ENCODE results near the gene C1QTNF12. TPM values are rescaled to one million over a fixed set of nuclear protein-coding genes. Genes with fewer than 3 reads are reported as not detected.
"Not testable (repeated sequence)": the region's sequence is repeated elsewhere in the genome, so short reads cannot be mapped to it uniquely, and the experiment has no call there.

C1QTNF12 gene
- total RNA-seq, 8 experiments from 2014 or later: 0.99 to 6.1 (median 1.8) TPM; not detected in 1

GRCh38 chr1:1197551-1198422 lies 48.7 kb downstream of the C1QTNF12 start:
- ATAC-seq (replicated peaks in 6 of 8): no peak

GRCh38 chr1:1197188-1197500 lies 49.4 kb downstream of the C1QTNF12 start:
- Histone ChIP-seq H3K4me3 (no peak overlapping the region), H3K27ac (no peak overlapping the region), H3K4me1 (replicated peaks in 1 of 2) (peaks cover 5 to 10% of the 10 kb centered on the region in 2 donors)
- ATAC-seq (replicated peaks in 6 of 8): no peak
- WGBS, 10 experiments: 60% methylated on average over 1 of the region's 8 CpGs; no CpG with 5 or more reads in 9 of the 10 experiments
- in situ Hi-C loops (cut with MboI; ENCODE audit: low pct_unique_long_range_greater_than_20kb in 2 of 9, low sequenced_read_pairs in 9 of 9, unreplicated experiment in 9 of 9): no loop called here

More at GRCh38 chr1:1197551-1198422, 48.7 kb downstream of the C1QTNF12 start:
- 60 to 98% (median 85%) methylated on average over 2 to 33 of the region's 48 CpGs; no CpG with 5 or more reads in 6 of the 10 experiments for WGBS, 10 experiments
- Histone ChIP-seq H3K27ac (no peak overlapping the region), H3K4me3 (no peak overlapping the region), H3K4me1 (replicated peaks in 1 of 2) (peaks cover 5 to 10% of the 10 kb centered on the region in 2 donors)
- in situ Hi-C loops (cut with MboI; ENCODE audit: low pct_unique_long_range_greater_than_20kb in 2 of 9, low sequenced_read_pairs in 9 of 9, unreplicated experiment in 9 of 9): no loop called here

GRCh38 chr1:1196431-1197187 lies 49.9 kb downstream of the C1QTNF12 start:
- Histone ChIP-seq H3K4me3 (no peak overlapping the region), H3K27ac (no peak overlapping the region), H3K4me1 (replicated peaks in 1 of 2) (peaks cover 5 to 10% of the 10 kb centered on the region in 2 donors)
- ATAC-seq (replicated peaks in 6 of 8): no peak
- in situ Hi-C loops (cut with MboI; ENCODE audit: low pct_unique_long_range_greater_than_20kb in 2 of 9, low sequenced_read_pairs in 9 of 9, unreplicated experiment in 9 of 9): no loop called here
- WGBS, 10 experiments: 64 to 76% (median 70%) methylated on average over 2 to 9 of the region's 13 CpGs; no CpG with 5 or more reads in 5 of the 10 experiments

GRCh38 chr1:1195726-1196125 lies 50.8 kb downstream of the C1QTNF12 start:
- ATAC-seq (replicated peaks in 6 of 8); H3K4me1 ChIP-seq (replicated peaks in 1 of 2); H3K4me3 ChIP-seq; in situ Hi-C loops (cut with MboI; ENCODE audit: low pct_unique_long_range_greater_than_20kb in 2 of 9, low sequenced_read_pairs in 9 of 9, unreplicated experiment in 9 of 9); H3K27ac ChIP-seq: not testable (repeated sequence)
- 20 to 100% (median 83%) methylated on average over 1 to 6 of the region's 6 CpGs; no CpG with 5 or more reads in 1 of the 10 experiments for WGBS, 10 experiments

GRCh38 chr1:1194723-1195122 lies 51.8 kb downstream of the C1QTNF12 start:
- Histone ChIP-seq H3K4me3 (no peak overlapping the region), H3K27ac (no peak overlapping the region), H3K4me1 (replicated peaks in 1 of 2) (no peaks in the 10 kb centered on the region)
- WGBS, 10 experiments: 67 to 89% (median 88%) methylated on average over 1 to 3 of the region's 3 CpGs; no CpG with 5 or more reads in 5 of the 10 experiments
- in situ Hi-C loops (cut with MboI; ENCODE audit: low pct_unique_long_range_greater_than_20kb in 2 of 9, low sequenced_read_pairs in 9 of 9, unreplicated experiment in 9 of 9): no loop called here
- no peak for ATAC-seq (replicated peaks in 6 of 8)

Other genes with a start within 250 kb of the C1QTNF12 start
- 100 to 1,000 TPM in 1 of 8 experiments, 10 to 100 TPM in 4, 1 to 10 TPM in 2, under 1 TPM in 1; 0.45 to 100 (median 43.1) TPM for gene HES4, start 246.6 kb downstream of the C1QTNF12 start, total RNA-seq
- gene ISG15, start 233.2 kb downstream of the C1QTNF12 start, total RNA-seq: 100 to 1,000 TPM in 2 of 8 experiments, 10 to 100 TPM in 6; 18.6 to 398 (median 26.2) TPM
- gene AGRN, start 226.6 kb downstream of the C1QTNF12 start, total RNA-seq: 100 to 1,000 TPM in 1 of 8 experiments, 10 to 100 TPM in 7; 27.0 to 120 (median 64.2) TPM
- gene RNF223, start 172.4 kb downstream of the C1QTNF12 start, total RNA-seq: under 1 TPM in 4 of 8 experiments, not detected in 4; 0.05 to 0.95 (median 0.13) TPM
- 10 to 100 TPM in 3 of 8 experiments, 1 to 10 TPM in 5; 5.8 to 17.9 (median 9.7) TPM for gene C1orf159, start 130.6 kb downstream of the C1QTNF12 start, total RNA-seq
- under 1 TPM in 2 of 8 experiments, not detected in 6; 0.43 to 0.59 TPM for gene TTLL10, start 72.8 kb downstream of the C1QTNF12 start, total RNA-seq
- gene TNFRSF18, start 40.1 kb downstream of the C1QTNF12 start, total RNA-seq: under 1 TPM in 2 of 8 experiments, not detected in 6; 0.24 to 0.49 TPM
- under 1 TPM in 6 of 8 experiments, not detected in 2; 0.18 to 1.00 (median 0.25) TPM for gene TNFRSF4, start 32.6 kb downstream of the C1QTNF12 start, total RNA-seq
- 100 to 1,000 TPM in 3 of 8 experiments, 10 to 100 TPM in 5; 53.9 to 202 (median 76.8) TPM for gene SDF4, start 14.7 kb downstream of the C1QTNF12 start, total RNA-seq
- gene B3GALT6, start 14.5 kb downstream of the C1QTNF12 start, total RNA-seq: 10 to 100 TPM in 7 of 8 experiments, 1 to 10 TPM in 1; 9.7 to 36.9 (median 19.7) TPM
- 10 to 100 TPM; 34.4 to 62.7 (median 46.5) TPM for gene UBE2J2, start 27.1 kb upstream of the C1QTNF12 start, total RNA-seq
- 1 to 10 TPM; 1.8 to 6.9 (median 3.2) TPM for gene SCNN1D, start 33.7 kb upstream of the C1QTNF12 start, total RNA-seq
- gene ACAP3, start 61.2 kb upstream of the C1QTNF12 start, total RNA-seq: 10 to 100 TPM; 23.9 to 88.9 (median 48.9) TPM
- gene PUSL1, start 61.9 kb upstream of the C1QTNF12 start, total RNA-seq: 10 to 100 TPM; 12.0 to 45.8 (median 22.4) TPM
- gene INTS11, start 77.9 kb upstream of the C1QTNF12 start, total RNA-seq: 100 to 1,000 TPM in 4 of 8 experiments, 10 to 100 TPM in 4; 67.5 to 142 (median 103) TPM
- 10 to 100 TPM; 11.2 to 22.4 (median 13.4) TPM for gene CPTP, start 78.1 kb upstream of the C1QTNF12 start, total RNA-seq
- 1 to 10 TPM in 6 of 8 experiments, under 1 TPM in 2; 0.65 to 2.3 (median 1.2) TPM for gene TAS1R3, start 84.6 kb upstream of the C1QTNF12 start, total RNA-seq
- gene DVL1, start 102.7 kb upstream of the C1QTNF12 start, total RNA-seq: 10 to 100 TPM; 47.8 to 81.4 (median 56.8) TPM
- gene MXRA8, start 111.8 kb upstream of the C1QTNF12 start, total RNA-seq: 100 to 1,000 TPM in 2 of 8 experiments, 10 to 100 TPM in 6; 13.2 to 115 (median 34.5) TPM
- 100 to 1,000 TPM in 7 of 8 experiments, 10 to 100 TPM in 1; 85.0 to 210 (median 152) TPM for gene AURKAIP1, start 128.5 kb upstream of the C1QTNF12 start, total RNA-seq
- gene CCNL2, start 152.6 kb upstream of the C1QTNF12 start, total RNA-seq: 100 to 1,000 TPM in 7 of 8 experiments, 10 to 100 TPM in 1; 99.6 to 392 (median 163) TPM
- gene MRPL20, start 160.6 kb upstream of the C1QTNF12 start, total RNA-seq: 100 to 1,000 TPM; 127 to 221 (median 160) TPM
- 1 to 10 TPM in 2 of 8 experiments, under 1 TPM in 6; 0.21 to 1.9 (median 0.61) TPM for gene ANKRD65, start 174.6 kb upstream of the C1QTNF12 start, total RNA-seq
- gene VWA1, start 189.0 kb upstream of the C1QTNF12 start, total RNA-seq: 10 to 100 TPM in 2 of 8 experiments, 1 to 10 TPM in 5, under 1 TPM in 1; 0.51 to 19.5 (median 5.8) TPM
- gene ATAD3C, start 203.0 kb upstream of the C1QTNF12 start, total RNA-seq: 1 to 10 TPM in 2 of 8 experiments, under 1 TPM in 6; 0.38 to 2.1 (median 0.64) TPM
- 10 to 100 TPM; 15.2 to 66.0 (median 32.7) TPM for gene ATAD3B, start 225.0 kb upstream of the C1QTNF12 start, total RNA-seq